H9 (cell line): ENCODE measurements around the gene WSCD2. TPM values are rescaled to one million over a fixed set of nuclear protein-coding genes. Genes with fewer than 3 reads are reported as not detected.

Experiments
- DNase-seq: peaks from one replicate; pipeline ENCODE4 v3.0.0-alpha.2; 2017
- H2AFZ ChIP-seq: one replicate; pipeline ENCODE4 v1.6.1; 2013; ENCODE audit warnings: mild to moderate bottlenecking, low read length, control low read depth, moderate library complexity
- H2AK5ac ChIP-seq: 2 replicates; pipeline ENCODE4 v1.6.1; 2013; ENCODE audit warnings: low read length, control low read depth, mixed read lengths; ENCODE audit not compliant: insufficient read length
- H2BK120ac ChIP-seq: one replicate; pipeline ENCODE4 v1.6.1; 2013; ENCODE audit warnings: low read depth, mild to moderate bottlenecking, low read length, control low read depth, inconsistent platforms; ENCODE audit not compliant: poor library complexity, severe bottlenecking
- H2BK12ac ChIP-seq: 2 replicates; pipeline ENCODE4 v1.6.1; 2013; ENCODE audit warnings: low read length, control low read depth, mixed read lengths, low read depth; ENCODE audit not compliant: insufficient read length
- H2BK15ac ChIP-seq: 2 replicates; pipeline ENCODE4 v1.6.1; 2013; ENCODE audit warnings: low read depth, low read length, control low read depth
- H2BK20ac ChIP-seq: one replicate; pipeline ENCODE4 v1.6.1; 2013; ENCODE audit warnings: low read depth, mild to moderate bottlenecking, low read length, control low read depth, inconsistent platforms; ENCODE audit not compliant: poor library complexity, severe bottlenecking
- H2BK5ac ChIP-seq: 2 replicates; pipeline ENCODE4 v1.6.1; 2013; ENCODE audit warnings: low read length, control low read depth, mixed read lengths; ENCODE audit not compliant: insufficient read length
- H3K14ac ChIP-seq: 2 replicates; pipeline ENCODE4 v1.6.1; 2013; ENCODE audit warnings: low read length, control low read depth; ENCODE audit not compliant: insufficient read depth
- H3K18ac ChIP-seq: 2 replicates; pipeline ENCODE4 v1.6.1; 2013; ENCODE audit warnings: low read depth, mild to moderate bottlenecking, mixed read lengths, low read length, control low read depth; ENCODE audit not compliant: insufficient read length
- H3K23ac ChIP-seq: 2 replicates; pipeline ENCODE4 v1.6.1; 2013; ENCODE audit warnings: low read length, control low read depth, mixed read lengths, low read depth; ENCODE audit not compliant: insufficient read length
- H3K23me2 ChIP-seq: 2 replicates; pipeline ENCODE4 v1.6.1; 2013; ENCODE audit warnings: low read depth, mild to moderate bottlenecking, mixed read lengths, low read length, control low read depth; ENCODE audit not compliant: insufficient read length, poor library complexity, severe bottlenecking
- H3K27ac ChIP-seq: 2 replicates; pipeline ENCODE4 v1.5.1; 2013; ENCODE audit warnings: low read length, control low read depth, mixed read lengths, low read depth; ENCODE audit not compliant: insufficient read length
- H3K27me3 ChIP-seq: 2 replicates; pipeline ENCODE4 v1.6.1; 2013; ENCODE audit warnings: low read length, control low read depth, inconsistent platforms; ENCODE audit not compliant: insufficient read depth
- H3K4ac ChIP-seq: 2 replicates; pipeline ENCODE4 v1.6.1; 2013; ENCODE audit warnings: low read depth, mild to moderate bottlenecking, control low read depth, inconsistent platforms, low read length, moderate library complexity
- H3K4me1 ChIP-seq: 2 replicates; pipeline ENCODE4 v1.6.1; 2013; ENCODE audit warnings: low read length, control low read depth, inconsistent platforms; ENCODE audit not compliant: insufficient read depth
- H3K4me2 ChIP-seq: 2 replicates; pipeline ENCODE4 v1.6.1; 2013; ENCODE audit warnings: low read length, control low read depth, mixed read lengths; ENCODE audit not compliant: insufficient read length, insufficient read depth
- H3K56ac ChIP-seq: 2 replicates; pipeline ENCODE4 v1.6.1; 2013; ENCODE audit warnings: low read depth, mild to moderate bottlenecking, mixed read lengths, low read length, control low read depth; ENCODE audit not compliant: insufficient read length
- H3K79me1 ChIP-seq: 2 replicates; pipeline ENCODE4 v1.6.1; 2013; ENCODE audit warnings: low read depth, mild to moderate bottlenecking, moderate library complexity, low read length, control low read depth, inconsistent platforms; ENCODE audit not compliant: insufficient read depth, poor library complexity, severe bottlenecking
- H3K79me2 ChIP-seq: 2 replicates; pipeline ENCODE4 v1.6.1; 2013; ENCODE audit warnings: low read length, control low read depth, inconsistent platforms; ENCODE audit not compliant: insufficient read depth
- H3K9ac ChIP-seq: 2 replicates; pipeline ENCODE4 v1.6.1; 2013; ENCODE audit warnings: low read length, control low read depth, mixed read lengths; ENCODE audit not compliant: insufficient read length; ENCODE audit errors: extremely low read depth
- H3K9me3 ChIP-seq: one replicate; pipeline ENCODE4 v1.6.1; 2013; ENCODE audit warnings: low read depth, low read length, inconsistent platforms; ENCODE audit not compliant: control insufficient read depth
- H3T11ph ChIP-seq: one replicate; pipeline ENCODE4 v1.6.1; 2013; ENCODE audit warnings: mild to moderate bottlenecking, low read length, control low read depth, inconsistent platforms
- H4K20me1 ChIP-seq: one replicate; pipeline ENCODE4 v1.6.1; 2013; ENCODE audit not compliant: control insufficient read depth, insufficient read length, insufficient read depth
- H4K5ac ChIP-seq: 2 replicates; pipeline ENCODE4 v1.6.1; 2013; ENCODE audit warnings: low read depth, mild to moderate bottlenecking, mixed read lengths, low read length, control low read depth; ENCODE audit not compliant: insufficient read length
- H4K8ac ChIP-seq: replicated peaks from 2 replicates; pipeline ENCODE4 v1.6.1; 2013; ENCODE audit warnings: low read length, control low read depth, mixed read lengths, low read depth; ENCODE audit not compliant: insufficient read length
- H4K91ac ChIP-seq: 2 replicates; pipeline ENCODE4 v1.6.1; 2013; ENCODE audit warnings: low read depth, mild to moderate bottlenecking, moderate library complexity, mixed read lengths, low read length, control low read depth; ENCODE audit not compliant: insufficient read length
- H3K27ac Mint-ChIP-seq, 3 experiments: 2 replicates in 2 of 3; 3 replicates in 1 of 3; pipeline ENCODE4 v1.8.0; 2020 to 2021; ENCODE audit warnings: mixed read lengths in 3 of 3, mild to moderate bottlenecking in 1 of 3, moderate library complexity in 1 of 3
- H3K27me3 Mint-ChIP-seq: 2 replicates; pipeline ENCODE4 v1.8.0; 2021; ENCODE audit warnings: low read depth, mild to moderate bottlenecking, moderate library complexity, mixed read lengths
- H3K36me3 Mint-ChIP-seq, 3 experiments: 2 replicates in 2 of 3; 3 replicates in 1 of 3; pipeline ENCODE4 v1.8.0; 2020 to 2021; ENCODE audit warnings: low read depth in 3 of 3, mixed read lengths in 3 of 3; ENCODE audit not compliant: insufficient read depth in 1 of 3
- H3K4me1 Mint-ChIP-seq, 2 experiments: 2 replicates each; pipeline ENCODE4 v1.8.0; 2020; ENCODE audit warnings: mixed read lengths in 2 of 2
- H3K4me3 Mint-ChIP-seq, 2 experiments: 2 replicates in 1 of 2; 3 replicates in 1 of 2; pipeline ENCODE4 v1.8.0; 2020 to 2021; ENCODE audit warnings: mild to moderate bottlenecking in 2 of 2, mixed read lengths in 2 of 2, moderate library complexity in 1 of 2
- H3K9me3 Mint-ChIP-seq, 2 experiments: 2 replicates in 1 of 2; 3 replicates in 1 of 2; pipeline ENCODE4 v1.8.0; 2020; ENCODE audit warnings: mild to moderate bottlenecking in 2 of 2, mixed read lengths in 2 of 2, moderate library complexity in 1 of 2
- CTCF ChIP-seq: fragments of 200-600 bp; sonication (generic); conservative IDR thresholded peaks from 3 replicates; pipeline ENCODE4 v1.8.0; 2021; ENCODE audit warnings: antibody characterized with exemption, mild to moderate bottlenecking
- WGBS: extraction: QIAGEN DNeasy Blood & Tissue Kit; methylation state at CpG from one replicate; pipeline ENCODE4 v1.1.7; 2013; ENCODE audit warnings: missing lambda C conversion rate, low lambda C conversion rate, mixed read lengths; ENCODE audit not compliant: insufficient read length; ENCODE audit errors: extremely low coverage; 5-methylcytosine and 5-hydroxymethylcytosine counted together
- total RNA-seq: library from RNA; stranded (reverse); gene quantifications from 2 replicates; pipeline ENCODE4 v1.2.1, GENCODE V29; 2021

Gene WSCD2
- total RNA-seq, 1 experiment from 2014 or later = 0.92 TPM

- H3K9me3 Mint-ChIP-seq = no peaks in the 10 kb centered on the region; a peak in 1 of 5 replicates
- no peaks in the 10 kb centered on the region for H4K20me1 ChIP-seq
- H3K27ac ChIP-seq = no peak overlapping the region
- no peaks in the 10 kb centered on the region for H3K79me1 ChIP-seq
- no peak overlapping the region for H4K5ac ChIP-seq
- H3K9me3 ChIP-seq = no peaks in the 10 kb centered on the region
- no peak overlapping the region for H3K4me3 Mint-ChIP-seq
- no peak overlapping the region for H3K18ac ChIP-seq
- H2BK120ac ChIP-seq = no peak overlapping the region
- peaks cover 2% of the 10 kb centered on the region for H3K27me3 Mint-ChIP-seq
- no peak overlapping the region for H3K23ac ChIP-seq
- WGBS = no CpG with 5 or more reads among the region's 1 CpG
- TF ChIP-seq CTCF = no peak
- no peaks in the 10 kb centered on the region for H3K36me3 Mint-ChIP-seq
- H3K4ac ChIP-seq = no peak overlapping the region
- no peak overlapping the region for H2AK5ac ChIP-seq
- no peak overlapping the region for H2BK20ac ChIP-seq
- H3K79me2 ChIP-seq = no peaks in the 10 kb centered on the region
- no peaks in the 10 kb centered on the region for H3K23me2 ChIP-seq
- H2BK5ac ChIP-seq = no peak overlapping the region
- no peak overlapping the region for H2AFZ ChIP-seq
- no peak for DNase-seq
- H3K4me1 ChIP-seq = no peaks in the 10 kb centered on the region
- no peak overlapping the region for H4K8ac ChIP-seq
- no peak overlapping the region for H3K4me2 ChIP-seq
- no peak overlapping the region for H2BK15ac ChIP-seq
- no peak overlapping the region for H4K91ac ChIP-seq
- peaks cover 10 to 17% of the 10 kb centered on the region in 2 experiments for H3K4me1 Mint-ChIP-seq
- H2BK12ac ChIP-seq = no peak overlapping the region
- H3K27ac Mint-ChIP-seq = no peak overlapping the region
- H3K14ac ChIP-seq = no peak overlapping the region
- no peaks in the 10 kb centered on the region for H3K27me3 ChIP-seq
- H3T11ph ChIP-seq = no peak overlapping the region
- no peak overlapping the region for H3K9ac ChIP-seq
- H3K56ac ChIP-seq = no peak overlapping the region
Observed at GRCh38 chr12:108102363-108102762, 26.7 kb upstream of the WSCD2 start.
